K562 (cell line): Measurements from ENCODE around the gene ETFRF1. TPM values are rescaled to one million over a fixed set of nuclear protein-coding genes. Genes with fewer than 3 reads are reported as not detected.

Experiments used
- CHD2 ChIP-seq: IDR thresholded peaks from 2 replicates; pipeline ENCODE4 v1.6.1; 2011; ENCODE audit warnings: low read depth, low read length
- CXXC5 ChIP-seq: fragments of 250-450 bp; sonication (Bioruptor Pico); IDR thresholded peaks from 2 replicates; pipeline ENCODE4 v1.8.0; 2022; ENCODE audit warnings: inconsistent platforms, mild to moderate bottlenecking, moderate library complexity
- ETV1 ChIP-seq: fragments of 450-650 bp; conservative IDR thresholded peaks from 2 replicates; pipeline ENCODE4 v1.6.1; 2016; ENCODE audit warnings: missing genetic modification characterization, control low read depth, low read depth, missing compliant biosample characterization
- FUS ChIP-seq: fragments of 200-400 bp; formaldehyde crosslinking; optimal IDR thresholded peaks from 2 replicates; pipeline ENCODE3; 2017; ENCODE audit warnings: low read depth, low read length
- IRF9 ChIP-seq: fragments of 450-650 bp; IDR thresholded peaks from 2 replicates; pipeline ENCODE4 v1.6.1; 2016; ENCODE audit warnings: missing biosample characterization, missing genetic modification characterization
- MAZ ChIP-seq, 2 experiments: fragments of 450-650 bp in 1 of 2; sonication (generic) in 1 of 2; formaldehyde crosslinking; IDR thresholded peaks in 1 of 2; conservative IDR thresholded peaks in 1 of 2; 2 replicates each; pipeline versions ENCODE4 v1.4.0 to v1.5.0; 2020; ENCODE audit warnings: mild to moderate bottlenecking in 1 of 2, missing genetic modification reagents in 1 of 2
- MEIS2 ChIP-seq: fragments of 450-650 bp; IDR thresholded peaks from 2 replicates; pipeline ENCODE4 v1.6.1; 2014; ENCODE audit warnings: mild to moderate bottlenecking; ENCODE audit not compliant: partially characterized antibody
- MTA1 ChIP-seq: fragments of 450-650 bp; IDR thresholded peaks from 2 replicates; pipeline ENCODE4 v1.6.1; 2017; ENCODE audit warnings: borderline replicate concordance
- MYC ChIP-seq, 2 experiments: fragments of 250-450 bp in 1 of 2; sonication (Bioruptor Pico) in 1 of 2; IDR thresholded peaks; 2 replicates each; pipeline versions ENCODE4 v1.5.1 to v1.6.1; 2012 to 2021; ENCODE audit warnings: low read depth in 2 of 2, borderline replicate concordance in 1 of 2, improper control_type of control experiment in 1 of 2, low read length in 1 of 2, mild to moderate bottlenecking in 1 of 2, moderate library complexity in 1 of 2
- NR0B1 ChIP-seq: fragments of 450-650 bp; IDR thresholded peaks from one replicate; pipeline ENCODE4 v1.6.1; 2018; ENCODE audit warnings: mild to moderate bottlenecking, moderate library complexity; ENCODE audit not compliant: partially characterized antibody
- SP1 ChIP-seq: sonication (generic); formaldehyde crosslinking; IDR thresholded peaks from 2 replicates; pipeline ENCODE4 v1.8.1; 2022; ENCODE audit warnings: mild to moderate bottlenecking, missing genetic modification reagents
- SREBF2 ChIP-seq: sonication (generic); formaldehyde crosslinking; IDR thresholded peaks from 2 replicates; pipeline ENCODE4 v1.4.0; 2020; ENCODE audit warnings: mild to moderate bottlenecking, missing genetic modification reagents
- TEAD4 ChIP-seq, 2 experiments: sonication (generic) in 1 of 2; formaldehyde crosslinking in 1 of 2; IDR thresholded peaks; 2 replicates each; pipeline versions ENCODE4 v1.6.1 to v1.8.0; 2012 to 2022; ENCODE audit warnings: borderline replicate concordance in 1 of 2, inconsistent platforms in 1 of 2, low read length in 1 of 2, mild to moderate bottlenecking in 1 of 2, missing genetic modification reagents in 1 of 2
- YBX1 ChIP-seq: fragments of 450-650 bp; IDR thresholded peaks from 2 replicates; pipeline ENCODE4 v1.7.1; 2016; ENCODE audit warnings: mild to moderate bottlenecking
- ZNF232 ChIP-seq: sonication (generic); formaldehyde crosslinking; IDR thresholded peaks from 2 replicates; pipeline ENCODE4 v1.8.0; 2022; ENCODE audit warnings: mild to moderate bottlenecking, missing genetic modification reagents
- ZNF3 ChIP-seq: fragments of 250-450 bp; sonication (Bioruptor Pico); IDR thresholded peaks from 2 replicates; pipeline ENCODE4 v1.5.0; 2021; ENCODE audit warnings: mild to moderate bottlenecking, moderate library complexity
- ZNF384 ChIP-seq: IDR thresholded peaks from 2 replicates; pipeline ENCODE4 v1.6.1; 2012; ENCODE audit warnings: low read depth, low read length, improper control_type of control experiment
- polyA plus RNA-seq, 8 experiments: library from polyadenylated mRNA; depleted of rRNA in 4 of 8; stranded (reverse) in 5 of 8; unstranded in 3 of 8; fragments of >200 nt; fragmentation: Nextera tagmentation in 2 of 8; fragmentation: Illumina TruSeq in 1 of 8; extraction: Ambion mirVana in 2 of 8; extraction: Trizol in 1 of 8; gene quantifications; 2 replicates each; pipeline versions ENCODE4 v1.2.1 to v1.2.3, GENCODE V29; 2011 to 2014; ENCODE audit warnings: inconsistent platforms in 1 of 8, missing spikeins in 1 of 8
- total RNA-seq, 7 experiments: library from RNA; depleted of rRNA in 6 of 7; stranded (reverse); fragments of >200 nt in 6 of 7; fragmentation: Illumina TruSeq in 2 of 7; extraction: Trizol in 2 of 7; gene quantifications; 2 replicates each; pipeline versions ENCODE4 v1.2.1 to v1.2.3, GENCODE V29; 2011 to 2021; ENCODE audit warnings: low replicate concordance in 1 of 7
- TF ChIP-seq, protein P1 (sequence below): fragments of 250-450 bp; sonication (Bioruptor Pico); IDR thresholded peaks from 2 replicates; pipeline ENCODE4 v1.5.1; 2021; ENCODE audit warnings: mild to moderate bottlenecking
- TF ChIP-seq, protein P2 (sequence below): fragments of 250-450 bp; sonication (Bioruptor Pico); IDR thresholded peaks from 2 replicates; pipeline ENCODE4 v1.4.0; 2020; ENCODE audit warnings: mild to moderate bottlenecking, moderate library complexity

Gene ETFRF1
- total and polyA plus RNA-seq, 9 of the 15 experiments (the other 6 are each of a cell fraction or from before 2014, with no cell fraction given): 16.1 to 107 (median 33.7) TPM

DNA sequence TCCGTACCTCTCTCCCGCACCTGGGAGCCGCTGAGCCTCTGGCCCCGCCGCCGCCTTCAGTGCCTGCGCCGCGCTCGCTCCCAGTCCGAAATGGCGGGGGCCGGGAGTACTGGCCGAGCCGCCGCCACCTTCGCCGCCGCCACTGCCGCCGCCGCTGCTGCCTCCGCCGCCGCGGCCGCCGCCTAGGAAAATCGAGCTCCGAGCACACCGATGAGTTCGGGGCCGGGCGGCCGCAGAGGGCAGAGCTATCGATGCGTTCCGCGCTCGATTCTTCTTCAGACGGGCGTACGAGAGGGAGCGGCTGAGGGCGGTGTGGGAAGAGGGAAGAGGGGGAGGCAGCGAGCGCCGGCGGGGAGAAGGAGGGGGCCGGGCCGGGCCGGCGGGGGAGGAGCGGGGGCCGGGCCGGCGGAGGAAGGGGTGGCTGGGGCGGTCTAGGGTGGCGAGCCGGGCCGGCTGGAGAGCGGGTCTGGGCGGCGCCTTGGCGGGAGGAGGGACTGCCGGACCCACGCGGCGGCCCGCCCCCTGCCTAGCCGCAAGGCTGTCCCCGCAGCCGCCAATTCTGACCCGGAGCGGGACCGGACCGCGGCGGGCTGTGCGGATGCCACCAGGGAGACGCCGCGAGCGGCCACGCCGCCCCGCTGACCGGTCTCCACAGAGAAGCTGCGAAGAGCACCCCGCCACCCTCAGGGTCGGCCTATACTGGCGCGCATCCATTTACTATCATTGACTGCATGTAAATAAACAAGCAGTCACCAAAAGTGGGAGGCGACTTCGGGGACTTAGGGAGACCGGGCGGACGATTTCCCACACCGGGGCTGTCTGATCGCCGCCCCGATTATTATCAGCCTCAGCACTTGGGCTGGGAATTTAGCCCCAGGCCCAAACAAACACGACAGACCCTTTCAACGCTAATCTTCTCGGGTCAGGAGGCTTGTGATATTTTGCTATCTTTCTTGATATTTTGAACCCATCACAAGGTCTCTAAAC lies 56.0 kb downstream of the ETFRF1 start, which contains the start of gene KRAS (continued):
- TF ChIP-seq NR0B1: no peak
- no peak; the same call in 1 of the 2 replicates for TF ChIP-seq ETV1 (tag)
- TF ChIP-seq MAZ (CRISPR knock-in tag; conservative IDR thresholded peaks at IDR 0.05 in 1 of 2, IDR thresholded peaks at IDR 0.05 in 1 of 2): peak; percentile 91 to 95
- peak; percentile 90 for TF ChIP-seq CXXC5
- TF ChIP-seq, protein P1, sequence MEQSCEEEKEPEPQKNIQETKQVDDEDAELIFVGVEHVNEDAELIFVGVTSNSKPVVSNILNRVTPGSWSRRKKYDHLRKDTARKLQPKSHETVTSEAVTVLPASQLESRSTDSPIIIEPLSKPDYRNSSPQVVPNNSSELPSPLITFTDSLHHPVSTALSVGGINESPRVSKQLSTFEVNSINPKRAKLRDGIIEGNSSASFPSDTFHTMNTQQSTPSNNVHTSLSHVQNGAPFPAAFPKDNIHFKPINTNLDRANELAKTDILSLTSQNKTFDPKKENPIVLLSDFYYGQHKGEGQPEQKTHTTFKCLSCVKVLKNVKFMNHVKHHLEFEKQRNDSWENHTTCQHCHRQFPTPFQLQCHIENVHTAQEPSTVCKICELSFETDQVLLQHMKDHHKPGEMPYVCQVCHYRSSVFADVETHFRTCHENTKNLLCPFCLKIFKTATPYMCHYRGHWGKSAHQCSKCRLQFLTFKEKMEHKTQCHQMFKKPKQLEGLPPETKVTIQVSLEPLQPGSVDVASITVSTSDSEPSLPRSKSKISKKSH: no peak
- no peak for TF ChIP-seq IRF9
- TF ChIP-seq ZNF3 (CRISPR knock-in tag): no peak
- no peak for TF ChIP-seq CHD2
- TF ChIP-seq ZNF232 (CRISPR knock-in tag): no peak
- TF ChIP-seq SP1 (CRISPR knock-in tag): peak; percentile 48
- peak; percentile 27 for TF ChIP-seq MEIS2
- peak; percentile 36; the same call in 1 of the 2 replicates for TF ChIP-seq MYC (IDR thresholded peaks at IDR 0.05; ENCODE audit: low read depth, low read length)
- no peak for TF ChIP-seq MYC (CRISPR knock-in tag; IDR thresholded peaks at IDR 0.05; ENCODE audit: borderline replicate concordance, low read depth)
- TF ChIP-seq TEAD4 (IDR thresholded peaks at IDR 0.05; ENCODE audit: low read length): peak; percentile 32; the same call in 1 of the 2 replicates
- TF ChIP-seq TEAD4 (CRISPR knock-in tag; IDR thresholded peaks at IDR 0.05; ENCODE audit: borderline replicate concordance): no peak
- TF ChIP-seq YBX1: no peak
- peak; percentile 67 for TF ChIP-seq FUS
- TF ChIP-seq ZNF384: no peak
- TF ChIP-seq, protein P2, sequence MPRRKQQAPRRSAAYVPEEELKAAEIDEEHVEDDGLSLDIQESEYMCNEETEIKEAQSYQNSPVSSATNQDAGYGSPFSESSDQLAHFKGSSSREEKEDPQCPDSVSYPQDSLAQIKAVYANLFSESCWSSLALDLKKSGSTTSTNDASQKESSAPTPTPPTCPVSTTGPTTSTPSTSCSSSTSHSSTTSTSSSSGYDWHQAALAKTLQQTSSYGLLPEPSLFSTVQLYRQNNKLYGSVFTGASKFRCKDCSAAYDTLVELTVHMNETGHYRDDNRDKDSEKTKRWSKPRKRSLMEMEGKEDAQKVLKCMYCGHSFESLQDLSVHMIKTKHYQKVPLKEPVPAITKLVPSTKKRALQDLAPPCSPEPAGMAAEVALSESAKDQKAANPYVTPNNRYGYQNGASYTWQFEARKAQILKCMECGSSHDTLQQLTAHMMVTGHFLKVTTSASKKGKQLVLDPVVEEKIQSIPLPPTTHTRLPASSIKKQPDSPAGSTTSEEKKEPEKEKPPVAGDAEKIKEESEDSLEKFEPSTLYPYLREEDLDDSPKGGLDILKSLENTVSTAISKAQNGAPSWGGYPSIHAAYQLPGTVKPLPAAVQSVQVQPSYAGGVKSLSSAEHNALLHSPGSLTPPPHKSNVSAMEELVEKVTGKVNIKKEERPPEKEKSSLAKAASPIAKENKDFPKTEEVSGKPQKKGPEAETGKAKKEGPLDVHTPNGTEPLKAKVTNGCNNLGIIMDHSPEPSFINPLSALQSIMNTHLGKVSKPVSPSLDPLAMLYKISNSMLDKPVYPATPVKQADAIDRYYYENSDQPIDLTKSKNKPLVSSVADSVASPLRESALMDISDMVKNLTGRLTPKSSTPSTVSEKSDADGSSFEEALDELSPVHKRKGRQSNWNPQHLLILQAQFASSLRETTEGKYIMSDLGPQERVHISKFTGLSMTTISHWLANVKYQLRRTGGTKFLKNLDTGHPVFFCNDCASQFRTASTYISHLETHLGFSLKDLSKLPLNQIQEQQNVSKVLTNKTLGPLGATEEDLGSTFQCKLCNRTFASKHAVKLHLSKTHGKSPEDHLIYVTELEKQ: no peak
- no peak for TF ChIP-seq SREBF2
- TF ChIP-seq MTA1: no peak
